Gastrocnemius medialis (tissue), 4 donors: Measurements from ENCODE around the gene TRDN.

Source experiments
- POLR2A ChIP-seq, 2 donors: fragments of 450-650 bp; IDR thresholded peaks; one replicate each; pipeline ENCODE4 v1.6.1; 2017; ENCODE audit warnings: antibody characterized with exemption in 2 of 2, mild to moderate bottlenecking in 2 of 2, moderate library complexity in 2 of 2
- TF ChIP-seq, protein P1 (sequence below), 5 experiments: fragments of 450-650 bp in 3 of 5; fragments of 200-600 bp in 2 of 5; sonication (generic) in 2 of 5; IDR thresholded peaks in 4 of 5; conservative IDR thresholded peaks in 1 of 5; 1 replicate in 4 of 5; 2 replicates in 1 of 5; pipeline ENCODE4 v1.5.1; 2016 to 2019; ENCODE audit warnings: antibody characterized with exemption in 5 of 5, mild to moderate bottlenecking in 3 of 5, moderate library complexity in 3 of 5

DNA sequence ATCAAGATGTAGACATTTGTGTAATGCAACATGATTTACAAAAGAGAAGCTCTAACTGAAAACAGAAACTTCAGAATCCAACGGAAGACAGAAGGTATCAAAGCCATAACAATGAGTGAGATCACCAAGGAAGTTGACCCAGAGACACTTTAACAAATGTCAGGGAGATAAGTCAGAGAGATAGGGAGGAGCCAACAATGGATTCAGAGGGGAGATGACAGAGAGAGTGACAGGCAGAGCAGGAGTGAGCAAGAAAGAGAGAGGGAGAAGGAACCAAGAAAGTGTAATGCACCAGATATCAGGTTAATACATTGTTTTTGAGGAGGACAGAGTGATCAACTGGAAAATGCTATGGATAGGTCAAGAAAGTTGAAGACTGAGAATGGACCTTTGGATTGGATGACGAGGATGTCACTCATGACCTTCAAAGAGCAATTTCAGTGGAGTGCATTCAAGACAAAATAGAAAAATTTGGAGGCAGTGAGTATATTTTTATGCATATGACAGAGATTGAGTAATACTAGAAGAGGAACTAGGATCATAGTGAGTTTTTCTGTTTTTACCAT is 86.6 kb downstream of the TRDN start:
- TF ChIP-seq, protein P1, sequence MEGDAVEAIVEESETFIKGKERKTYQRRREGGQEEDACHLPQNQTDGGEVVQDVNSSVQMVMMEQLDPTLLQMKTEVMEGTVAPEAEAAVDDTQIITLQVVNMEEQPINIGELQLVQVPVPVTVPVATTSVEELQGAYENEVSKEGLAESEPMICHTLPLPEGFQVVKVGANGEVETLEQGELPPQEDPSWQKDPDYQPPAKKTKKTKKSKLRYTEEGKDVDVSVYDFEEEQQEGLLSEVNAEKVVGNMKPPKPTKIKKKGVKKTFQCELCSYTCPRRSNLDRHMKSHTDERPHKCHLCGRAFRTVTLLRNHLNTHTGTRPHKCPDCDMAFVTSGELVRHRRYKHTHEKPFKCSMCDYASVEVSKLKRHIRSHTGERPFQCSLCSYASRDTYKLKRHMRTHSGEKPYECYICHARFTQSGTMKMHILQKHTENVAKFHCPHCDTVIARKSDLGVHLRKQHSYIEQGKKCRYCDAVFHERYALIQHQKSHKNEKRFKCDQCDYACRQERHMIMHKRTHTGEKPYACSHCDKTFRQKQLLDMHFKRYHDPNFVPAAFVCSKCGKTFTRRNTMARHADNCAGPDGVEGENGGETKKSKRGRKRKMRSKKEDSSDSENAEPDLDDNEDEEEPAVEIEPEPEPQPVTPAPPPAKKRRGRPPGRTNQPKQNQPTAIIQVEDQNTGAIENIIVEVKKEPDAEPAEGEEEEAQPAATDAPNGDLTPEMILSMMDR (IDR thresholded peaks at IDR 0.05 in 4 of 5, conservative IDR thresholded peaks at IDR 0.05 in 1 of 5): no peak
- no peak for TF ChIP-seq POLR2A (IDR thresholded peaks at IDR 0.05)
